T-helper 22 cell (primary cell): Measurements from ENCODE around the gene IKZF5.

ENCODE experiments used
- DNase-seq: peaks from one replicate; pipeline ENCODE4 v3.0.0-alpha.2; 2020; ENCODE audit warnings: low read depth

The IKZF5 gene, protein sequence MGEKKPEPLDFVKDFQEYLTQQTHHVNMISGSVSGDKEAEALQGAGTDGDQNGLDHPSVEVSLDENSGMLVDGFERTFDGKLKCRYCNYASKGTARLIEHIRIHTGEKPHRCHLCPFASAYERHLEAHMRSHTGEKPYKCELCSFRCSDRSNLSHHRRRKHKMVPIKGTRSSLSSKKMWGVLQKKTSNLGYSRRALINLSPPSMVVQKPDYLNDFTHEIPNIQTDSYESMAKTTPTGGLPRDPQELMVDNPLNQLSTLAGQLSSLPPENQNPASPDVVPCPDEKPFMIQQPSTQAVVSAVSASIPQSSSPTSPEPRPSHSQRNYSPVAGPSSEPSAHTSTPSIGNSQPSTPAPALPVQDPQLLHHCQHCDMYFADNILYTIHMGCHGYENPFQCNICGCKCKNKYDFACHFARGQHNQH

DNA sequence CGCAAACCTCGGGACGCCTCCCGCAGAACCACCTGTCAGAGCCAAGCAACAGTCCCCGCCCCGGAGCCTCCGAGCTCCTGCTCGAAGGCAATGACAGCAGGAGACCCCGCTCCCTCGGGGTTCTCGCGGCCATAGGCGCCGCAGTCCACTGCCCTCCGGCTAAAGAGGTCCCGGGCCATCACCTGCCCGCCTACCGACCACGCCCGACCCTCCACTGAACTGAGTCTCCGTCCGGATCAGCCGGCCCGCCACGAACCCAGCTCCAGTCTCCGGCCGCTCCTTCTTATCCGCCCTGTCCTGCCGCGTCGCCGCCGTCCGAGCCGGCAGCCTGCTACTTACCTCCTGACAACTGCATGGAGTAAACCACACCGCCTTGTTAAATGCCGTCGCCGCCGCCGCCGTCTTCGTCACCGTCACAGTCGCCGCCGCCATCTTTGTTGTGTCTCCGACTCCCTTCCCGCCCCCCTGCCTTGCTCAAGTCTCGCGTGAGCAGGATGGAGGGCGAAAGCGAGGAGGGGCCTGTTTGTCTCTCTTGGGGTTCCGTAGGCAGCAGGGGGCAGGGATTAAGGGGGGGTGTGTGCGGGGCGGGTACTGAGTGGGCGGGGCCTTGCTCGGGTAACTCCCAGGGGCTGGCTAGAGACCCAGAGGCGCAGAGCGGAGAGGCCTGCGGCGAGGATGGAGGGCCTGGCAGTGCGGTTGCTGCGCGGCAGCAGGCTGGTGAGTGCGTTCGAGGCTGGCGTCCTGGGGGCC, at the start of gene IKZF5, which contains the start of gene ACADSB:
IKZF5 (minus strand) TSS at position 441 of the 750 bp plus-strand sequence. CDS start 10,170 bp downstream, outside the sequence.
ACADSB (plus strand) TSS at position 652 of the 750 bp plus-strand sequence; CDS start at position 676, 24 bp downstream.
- peak; percentile 96 for DNase-seq

- no peak for DNase-seq
Measured at GRCh38 chr10:123057968-123058367, 49.4 kb upstream of the IKZF5 start.

DNA sequence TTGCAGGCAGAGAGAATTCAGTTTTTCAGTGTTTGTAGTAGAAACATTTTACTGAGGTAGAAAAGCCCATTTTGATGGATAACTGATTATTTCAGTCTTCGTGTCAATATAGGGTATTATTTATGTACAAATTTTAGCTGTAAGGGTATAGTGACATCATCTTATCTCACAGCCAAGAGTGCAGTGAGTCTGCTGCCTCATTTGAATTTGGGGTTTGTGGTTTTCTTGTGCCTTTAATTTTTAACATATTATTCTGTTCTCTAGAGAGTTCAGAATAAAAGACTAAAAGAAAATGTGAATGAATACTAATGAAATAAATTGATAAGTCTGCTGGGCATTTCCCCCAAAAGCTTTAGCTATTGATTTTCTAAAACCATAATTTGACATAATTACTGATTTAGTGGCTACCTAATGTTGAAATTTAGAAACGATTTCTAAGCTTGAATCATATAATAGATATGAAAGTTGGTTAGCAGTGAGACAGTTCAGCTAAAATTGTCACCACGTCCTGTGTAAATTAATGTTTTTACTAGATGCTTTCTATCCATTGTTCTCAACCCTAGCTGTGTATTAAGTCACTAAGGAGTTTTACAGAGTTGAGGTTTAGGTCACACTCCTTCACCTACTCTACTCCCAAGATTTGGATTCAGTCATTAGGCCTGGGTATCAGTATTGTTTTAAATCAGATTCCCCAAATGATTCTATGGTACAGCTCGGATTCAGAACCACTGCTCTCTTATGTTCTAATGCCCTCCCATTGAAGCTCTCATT, 37.6 kb upstream of the IKZF5 start:
- no peak for DNase-seq

DNA sequence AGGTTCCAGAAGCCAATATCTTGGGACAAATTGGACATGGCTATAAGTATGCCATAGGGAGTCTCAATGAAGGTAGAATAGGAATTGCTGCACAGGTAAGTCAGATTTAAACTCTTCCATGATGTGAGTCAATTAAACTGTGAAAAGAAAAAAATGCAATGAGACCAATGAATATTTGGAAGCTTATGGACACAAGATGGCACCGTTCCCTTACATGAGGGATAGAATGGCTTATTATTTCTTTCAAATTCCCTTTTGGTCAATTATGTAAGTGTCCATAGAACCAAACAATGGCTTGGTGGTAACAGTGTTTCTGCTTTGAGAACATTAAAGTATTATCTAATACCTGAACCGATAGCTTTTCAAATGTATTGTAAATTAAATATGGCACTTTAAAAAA, 35.8 kb upstream of the IKZF5 start:
- DNase-seq = no peak

GRCh38 chr10:123043409-123043925, 34.9 kb upstream of the IKZF5 start:
- no peak for DNase-seq

DNA sequence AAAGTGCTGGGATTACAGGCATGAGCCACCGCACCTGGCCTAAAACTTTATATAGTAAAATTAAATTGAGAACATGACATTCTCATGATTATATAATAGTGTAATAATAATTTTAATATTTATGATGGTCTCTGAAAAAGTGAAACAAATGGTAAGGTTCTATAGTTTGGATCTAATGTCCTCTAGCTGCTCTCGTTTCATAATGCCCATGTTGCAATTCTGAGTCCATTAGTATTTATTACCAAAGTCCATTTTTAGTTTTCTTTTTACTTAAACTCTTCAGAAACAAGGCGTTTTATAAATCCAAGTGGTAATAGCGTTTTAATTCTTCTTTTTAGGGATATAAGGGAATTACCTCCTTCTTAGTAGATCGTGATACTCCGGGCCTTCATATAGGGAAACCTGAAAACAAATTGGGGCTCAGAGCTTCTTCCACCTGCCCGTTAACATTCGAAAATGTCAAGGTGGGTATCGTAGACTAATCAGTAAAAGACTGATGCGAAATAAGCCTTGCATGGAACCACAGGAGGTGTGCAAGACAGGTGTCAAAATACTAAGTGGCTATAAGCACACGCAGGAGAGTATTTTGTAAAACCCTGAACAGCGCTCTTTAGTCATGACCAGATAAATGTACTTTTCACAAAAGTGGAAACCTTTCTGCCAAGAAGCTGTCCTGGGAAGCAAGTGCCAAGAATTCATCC, 34.3 kb upstream of the IKZF5 start:
- DNase-seq = no peak

- no peak for DNase-seq
Measured at GRCh38 chr10:123039632-123039930, 31.0 kb upstream of the IKZF5 start.

DNA sequence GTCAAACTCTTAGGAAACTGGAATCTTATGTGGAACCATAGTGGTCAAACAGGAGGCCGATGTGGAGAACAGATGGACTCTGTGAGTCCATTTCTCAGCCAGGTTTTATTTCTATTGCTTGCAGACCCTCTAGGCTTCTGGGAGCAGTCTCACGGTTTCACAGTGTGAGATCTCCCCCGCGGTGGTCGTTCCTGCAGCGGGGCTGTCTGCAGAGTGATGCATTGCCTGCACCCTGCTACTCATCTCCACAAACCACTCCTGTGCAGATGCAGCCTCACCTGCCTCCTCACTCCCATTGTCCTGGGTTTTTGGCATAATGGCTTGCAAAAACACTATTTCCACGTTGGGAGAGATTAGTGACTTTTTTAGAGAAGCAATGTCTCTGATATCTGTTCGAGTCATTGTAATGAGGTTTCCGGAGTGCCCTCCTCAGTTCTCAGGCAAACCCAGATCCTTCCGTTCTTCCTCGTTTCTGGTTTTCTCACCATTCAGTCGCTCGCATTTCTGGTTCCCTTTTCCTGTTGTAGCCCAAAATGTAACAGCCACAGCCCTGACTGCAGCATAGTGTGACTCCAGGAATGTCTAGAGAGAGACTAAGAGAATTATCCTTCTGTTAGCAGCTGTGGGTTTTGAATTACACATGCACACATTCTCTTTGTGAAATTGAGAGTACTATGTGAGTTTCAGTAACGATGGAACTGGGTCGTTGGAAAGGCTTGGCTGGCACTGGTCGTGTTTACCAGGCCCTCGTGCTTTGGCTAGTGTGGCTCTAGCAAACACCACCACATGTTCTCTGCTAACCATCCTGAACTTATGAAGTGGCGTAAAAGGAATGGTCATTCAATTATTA, 30.4 kb upstream of the IKZF5 start:
- no peak for DNase-seq

DNA sequence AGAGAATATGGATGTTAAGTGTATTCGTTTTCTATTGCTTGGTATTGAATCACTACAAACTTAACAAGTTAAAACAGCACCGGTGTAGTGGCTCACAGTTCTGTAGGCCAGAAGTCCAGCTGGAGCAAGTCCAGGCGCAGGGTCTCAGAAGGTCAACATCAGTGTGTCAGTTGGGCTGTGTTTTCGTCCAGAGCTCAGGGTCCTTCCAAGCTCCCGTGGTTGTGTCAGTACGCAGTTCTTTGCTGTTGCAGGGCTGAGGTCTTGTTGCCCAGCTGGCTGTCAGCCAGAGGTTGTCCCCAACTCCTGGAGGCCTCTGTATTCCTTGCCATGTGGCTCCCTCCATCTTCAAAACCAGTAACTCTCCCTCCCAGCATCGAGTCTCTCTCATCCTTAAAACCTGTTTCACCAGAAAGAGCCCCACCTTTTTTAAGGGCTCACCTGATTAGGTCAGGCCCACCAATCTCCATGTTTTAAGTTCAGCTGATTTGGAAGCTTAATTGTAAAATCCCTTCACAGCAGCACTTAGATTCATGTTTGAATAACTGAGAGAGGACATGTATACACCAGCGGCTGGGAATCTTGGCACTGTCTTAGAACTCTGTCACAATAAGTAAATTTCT, 27.0 kb upstream of the IKZF5 start:
- DNase-seq = no peak

DNA sequence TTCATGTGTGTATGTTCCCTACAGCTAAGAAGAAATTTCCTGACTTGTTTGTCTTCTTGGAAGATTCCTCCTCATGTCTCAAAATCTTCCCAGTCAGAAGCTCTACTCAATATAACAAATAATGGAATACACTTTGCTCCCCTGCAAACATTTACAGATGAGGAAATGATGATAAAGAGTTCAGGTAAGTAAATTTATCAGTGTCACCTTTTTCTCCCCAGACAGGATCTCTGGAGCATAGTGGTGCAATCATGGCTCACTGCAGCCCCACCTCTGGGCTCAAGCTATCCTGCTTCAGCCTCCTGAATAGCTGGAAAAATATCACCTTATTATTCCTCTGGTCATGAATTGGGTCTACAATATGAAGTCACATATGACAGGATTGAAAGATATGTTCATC, 25.7 kb upstream of the IKZF5 start:
- DNase-seq = no peak

- no peak for DNase-seq
Measured at GRCh38 chr10:123031124-123031523, 22.5 kb upstream of the IKZF5 start.

DNA sequence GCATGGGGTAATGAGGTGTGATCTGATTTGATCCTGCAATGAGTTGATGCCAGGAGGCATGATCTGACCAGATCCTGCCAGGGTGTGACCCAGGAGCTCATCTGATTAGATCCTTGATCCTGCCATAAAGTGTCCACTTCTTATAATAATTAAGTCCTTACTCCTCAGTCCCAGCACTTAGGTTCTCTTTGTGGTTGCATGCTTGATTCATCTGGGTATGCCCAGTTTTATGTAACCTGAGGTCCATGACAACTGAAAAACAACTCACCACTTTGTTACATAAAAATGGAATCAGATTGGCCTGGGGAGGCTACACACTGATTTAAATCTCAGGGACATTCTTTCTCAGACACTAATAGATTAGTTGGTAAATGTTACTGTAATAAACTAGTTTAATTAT, 19.3 kb upstream of the IKZF5 start:
- no peak for DNase-seq

DNA sequence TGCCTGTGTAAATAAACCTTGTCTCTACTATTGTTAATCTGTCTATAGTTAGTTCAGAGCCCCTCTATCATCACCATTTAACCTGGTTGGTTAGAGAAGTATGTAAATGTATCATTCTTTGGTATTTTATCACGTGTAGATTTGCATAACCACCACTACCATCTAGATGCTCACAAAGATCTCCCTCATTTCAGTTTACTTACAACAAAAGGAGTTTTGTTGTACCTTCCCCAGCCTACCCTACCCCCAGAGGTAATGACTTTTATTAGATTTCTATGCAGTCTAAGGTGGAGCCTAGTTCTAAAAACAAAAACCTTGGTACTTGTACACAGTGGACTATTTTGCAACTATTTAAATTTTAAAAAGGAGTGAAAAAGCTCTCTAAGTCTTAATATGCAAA, 17.7 kb upstream of the IKZF5 start:
- DNase-seq = no peak

DNA sequence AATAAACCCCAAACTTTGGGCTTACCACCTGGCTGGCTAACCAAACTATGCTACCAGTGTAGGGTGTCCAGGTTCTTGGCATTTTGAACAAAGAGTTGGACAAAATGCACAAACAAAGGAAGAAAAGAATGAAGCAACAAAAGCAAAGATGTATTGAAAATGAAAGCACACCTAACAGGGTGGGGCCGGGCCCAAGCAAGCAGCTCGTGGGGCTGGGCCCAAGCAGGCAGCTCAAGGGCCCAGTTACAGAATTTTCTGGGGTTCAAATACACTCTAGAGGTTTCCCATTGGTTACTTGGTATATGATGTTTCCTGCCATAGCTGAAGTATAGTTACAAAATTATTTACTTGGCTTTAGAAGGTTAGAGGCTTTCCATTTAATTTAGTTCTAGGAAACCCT, 15.9 kb upstream of the IKZF5 start:
- no peak for DNase-seq

DNA sequence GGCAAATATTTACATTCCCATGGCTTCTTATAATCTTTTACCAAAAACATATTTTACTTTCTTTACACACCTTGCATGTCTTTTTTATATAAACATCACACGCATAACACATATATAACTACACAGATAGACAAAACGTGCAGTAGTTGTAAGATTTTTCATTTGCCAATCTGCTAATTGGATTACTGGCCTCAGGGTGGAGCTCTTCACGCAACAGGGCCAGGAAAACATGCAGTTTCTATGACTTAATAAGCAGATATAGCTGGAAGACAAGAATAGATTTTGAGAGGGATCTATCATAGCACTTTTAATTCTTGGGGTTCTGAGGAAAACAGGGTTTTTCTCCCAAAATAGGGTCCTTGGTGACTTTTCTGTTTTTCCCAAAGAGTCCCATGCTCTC, 12.9 kb upstream of the IKZF5 start:
- no peak for DNase-seq

GRCh38 chr10:123019941-123020703, 11.5 kb upstream of the IKZF5 start:
- no peak for DNase-seq

GRCh38 chr10:123019264-123019663, 10.7 kb upstream of the IKZF5 start:
- no peak for DNase-seq

DNA sequence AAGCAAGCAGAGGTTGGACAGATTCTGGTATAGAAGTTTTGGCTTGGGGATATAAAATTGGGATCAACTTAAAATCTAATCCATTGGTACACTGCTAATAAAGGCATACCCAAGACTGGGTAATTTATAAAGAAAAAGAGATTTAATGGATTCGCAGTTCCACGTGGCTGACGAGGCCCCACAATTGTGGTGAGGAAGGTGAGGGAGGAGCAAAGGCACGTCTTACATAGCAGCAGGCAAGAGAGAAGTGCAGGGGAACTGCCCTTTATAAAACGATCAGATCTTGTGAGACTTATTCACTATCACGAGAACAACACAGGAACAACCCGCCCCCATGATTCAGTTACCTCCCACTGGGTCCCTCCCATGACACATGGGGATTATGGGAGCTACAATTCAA, 9.9 kb upstream of the IKZF5 start:
- DNase-seq = no peak

DNA sequence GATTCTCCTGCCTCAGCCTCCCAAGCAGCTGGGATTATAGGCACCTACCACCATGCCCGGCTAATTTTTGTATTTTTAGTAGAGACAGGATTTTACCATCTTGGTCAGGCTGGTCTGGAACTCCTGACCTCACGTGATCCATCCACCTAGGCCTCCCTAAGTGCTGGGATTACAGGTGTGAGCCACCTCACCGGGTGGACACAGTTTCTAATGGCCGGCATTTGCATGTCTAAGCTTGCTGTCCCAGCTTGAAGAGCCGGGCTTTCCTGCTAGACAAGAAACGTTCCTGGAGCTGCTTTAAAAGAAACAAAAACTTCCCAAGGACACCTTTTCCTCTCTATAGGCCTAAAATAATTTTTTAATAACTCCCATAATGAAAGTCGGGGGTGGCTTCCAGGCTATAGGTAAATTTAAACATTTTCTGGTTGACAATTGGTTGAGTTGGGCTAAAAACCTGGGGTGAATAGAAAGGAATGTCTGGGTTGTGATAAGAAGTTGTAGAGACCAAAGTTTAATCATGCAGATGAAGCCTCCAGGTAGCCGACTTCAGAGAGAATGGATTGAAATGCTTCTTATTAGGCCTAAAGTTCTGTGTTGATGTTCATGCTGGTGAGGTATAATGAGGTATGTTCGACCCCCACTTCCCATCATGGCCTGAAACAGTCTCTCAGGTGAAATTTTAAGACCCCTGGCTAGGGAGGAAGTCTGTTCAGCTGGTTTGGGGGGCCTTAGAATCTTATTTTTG, 9.0 kb upstream of the IKZF5 start:
- DNase-seq = no peak
